Nephron (organoid): ENCODE measurements around the gene GNAT2.

Experiments used
- H3K27ac Mint-ChIP-seq, 3 experiments: 2 replicates each; pipeline ENCODE4 v1.8.0; 2020; ENCODE audit warnings: mixed read lengths in 3 of 3, mild to moderate bottlenecking in 2 of 3, moderate library complexity in 1 of 3
- H3K27me3 Mint-ChIP-seq: 2 replicates; pipeline ENCODE4 v1.8.0; 2021; ENCODE audit warnings: low read depth, mild to moderate bottlenecking, moderate library complexity, mixed read lengths
- H3K36me3 Mint-ChIP-seq: 2 replicates; pipeline ENCODE4 v1.8.0; 2020; ENCODE audit warnings: low read depth, mixed read lengths
- H3K4me1 Mint-ChIP-seq: 2 replicates; pipeline ENCODE4 v1.8.0; 2020; ENCODE audit warnings: mixed read lengths
- H3K4me3 Mint-ChIP-seq, 3 experiments: 2 replicates each; pipeline ENCODE4 v1.8.0; 2020; ENCODE audit warnings: mild to moderate bottlenecking in 3 of 3, mixed read lengths in 3 of 3, moderate library complexity in 2 of 3
- H3K9me3 Mint-ChIP-seq: 2 replicates; pipeline ENCODE4 v1.8.0; 2020; ENCODE audit warnings: mixed read lengths
- TF ChIP-seq, protein P1 (sequence below), 3 experiments: fragments of 200-600 bp; sonication (generic); IDR thresholded peaks; one replicate each; pipeline ENCODE4 v1.5.0; 2021; ENCODE audit warnings: antibody characterized with exemption in 3 of 3; ENCODE audit not compliant: unreplicated experiment in 3 of 3

Gene GNAT2

DNA sequence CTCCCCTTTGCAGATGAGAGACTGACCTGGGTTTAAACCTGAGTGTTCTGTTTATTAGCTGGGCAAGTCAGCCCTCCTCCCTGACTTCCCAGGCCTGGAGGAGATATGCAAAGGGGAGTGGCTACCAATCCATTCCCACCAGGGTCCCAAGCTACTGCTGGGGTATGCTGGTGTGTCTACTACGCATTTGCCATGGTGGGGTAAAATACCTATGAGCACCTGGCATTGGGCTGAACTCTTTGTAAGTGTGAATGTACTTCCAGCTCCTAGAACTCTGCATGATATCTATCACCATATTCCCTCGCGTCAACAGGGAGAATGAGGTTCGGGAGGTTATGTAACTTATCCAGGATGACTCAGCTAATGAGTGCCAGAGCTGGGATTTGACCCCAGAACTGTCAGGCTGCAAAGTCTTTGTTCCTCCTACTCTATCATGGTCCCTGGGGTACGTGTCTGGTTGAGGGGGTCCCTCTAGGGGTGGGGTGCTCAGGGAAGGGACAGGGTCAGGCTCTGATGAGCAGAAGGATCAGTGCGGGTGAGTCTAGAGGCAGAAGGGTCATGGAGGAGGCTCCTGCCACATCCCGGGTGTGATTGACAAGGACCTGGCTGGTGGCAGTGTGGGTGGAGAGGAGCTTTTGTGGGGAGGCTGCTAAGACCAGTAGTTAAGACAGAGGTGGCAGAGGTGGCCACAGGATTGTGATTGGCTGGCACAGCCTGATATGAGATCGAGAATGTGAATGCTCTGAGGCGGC lies 17.0 kb upstream of the GNAT2 start:
- Mint-ChIP-seq H3K27me3 (peaks cover 4% of the 10 kb centered on the region), H3K36me3 (peaks cover 9% of the 10 kb centered on the region), H3K9me3 (no peaks in the 10 kb centered on the region), H3K4me1 (peaks cover 47% of the 10 kb centered on the region), H3K27ac (peak overlapping the region; percentile 14 to 65 (median 40)), H3K4me3 (no peak overlapping the region)
- TF ChIP-seq, protein P1, sequence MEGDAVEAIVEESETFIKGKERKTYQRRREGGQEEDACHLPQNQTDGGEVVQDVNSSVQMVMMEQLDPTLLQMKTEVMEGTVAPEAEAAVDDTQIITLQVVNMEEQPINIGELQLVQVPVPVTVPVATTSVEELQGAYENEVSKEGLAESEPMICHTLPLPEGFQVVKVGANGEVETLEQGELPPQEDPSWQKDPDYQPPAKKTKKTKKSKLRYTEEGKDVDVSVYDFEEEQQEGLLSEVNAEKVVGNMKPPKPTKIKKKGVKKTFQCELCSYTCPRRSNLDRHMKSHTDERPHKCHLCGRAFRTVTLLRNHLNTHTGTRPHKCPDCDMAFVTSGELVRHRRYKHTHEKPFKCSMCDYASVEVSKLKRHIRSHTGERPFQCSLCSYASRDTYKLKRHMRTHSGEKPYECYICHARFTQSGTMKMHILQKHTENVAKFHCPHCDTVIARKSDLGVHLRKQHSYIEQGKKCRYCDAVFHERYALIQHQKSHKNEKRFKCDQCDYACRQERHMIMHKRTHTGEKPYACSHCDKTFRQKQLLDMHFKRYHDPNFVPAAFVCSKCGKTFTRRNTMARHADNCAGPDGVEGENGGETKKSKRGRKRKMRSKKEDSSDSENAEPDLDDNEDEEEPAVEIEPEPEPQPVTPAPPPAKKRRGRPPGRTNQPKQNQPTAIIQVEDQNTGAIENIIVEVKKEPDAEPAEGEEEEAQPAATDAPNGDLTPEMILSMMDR (IDR thresholded peaks at IDR 0.05; ENCODE audit: unreplicated experiment in 3 of 3) = no peak

DNA sequence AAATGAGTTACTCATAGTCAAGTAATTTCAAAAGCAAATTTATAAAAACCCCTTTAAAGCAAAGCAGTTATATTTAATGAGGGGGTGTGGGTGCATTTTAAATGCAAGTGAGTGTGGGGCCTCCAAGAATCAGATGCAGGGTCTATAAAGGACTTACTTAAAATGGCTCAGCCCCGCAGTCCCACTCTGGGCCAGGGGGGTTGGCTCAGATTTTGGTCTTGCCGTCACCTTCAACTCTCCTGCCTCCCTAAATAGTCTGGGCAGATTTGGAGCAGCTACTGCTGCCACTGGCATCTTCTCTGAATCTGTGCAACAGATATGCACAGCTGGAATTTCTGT lies 16.4 kb upstream of the GNAT2 start:
- H3K9me3 Mint-ChIP-seq = no peaks in the 10 kb centered on the region
- H3K27ac Mint-ChIP-seq = peak overlapping the region; percentile 14 to 65 (median 40)
- peaks cover 52% of the 10 kb centered on the region for H3K4me1 Mint-ChIP-seq
- TF ChIP-seq, protein P1 (IDR thresholded peaks at IDR 0.05; ENCODE audit: unreplicated experiment in 3 of 3) = no peak
- no peak overlapping the region for H3K4me3 Mint-ChIP-seq
- peaks cover 14% of the 10 kb centered on the region for H3K36me3 Mint-ChIP-seq
- peaks cover 4% of the 10 kb centered on the region for H3K27me3 Mint-ChIP-seq

DNA sequence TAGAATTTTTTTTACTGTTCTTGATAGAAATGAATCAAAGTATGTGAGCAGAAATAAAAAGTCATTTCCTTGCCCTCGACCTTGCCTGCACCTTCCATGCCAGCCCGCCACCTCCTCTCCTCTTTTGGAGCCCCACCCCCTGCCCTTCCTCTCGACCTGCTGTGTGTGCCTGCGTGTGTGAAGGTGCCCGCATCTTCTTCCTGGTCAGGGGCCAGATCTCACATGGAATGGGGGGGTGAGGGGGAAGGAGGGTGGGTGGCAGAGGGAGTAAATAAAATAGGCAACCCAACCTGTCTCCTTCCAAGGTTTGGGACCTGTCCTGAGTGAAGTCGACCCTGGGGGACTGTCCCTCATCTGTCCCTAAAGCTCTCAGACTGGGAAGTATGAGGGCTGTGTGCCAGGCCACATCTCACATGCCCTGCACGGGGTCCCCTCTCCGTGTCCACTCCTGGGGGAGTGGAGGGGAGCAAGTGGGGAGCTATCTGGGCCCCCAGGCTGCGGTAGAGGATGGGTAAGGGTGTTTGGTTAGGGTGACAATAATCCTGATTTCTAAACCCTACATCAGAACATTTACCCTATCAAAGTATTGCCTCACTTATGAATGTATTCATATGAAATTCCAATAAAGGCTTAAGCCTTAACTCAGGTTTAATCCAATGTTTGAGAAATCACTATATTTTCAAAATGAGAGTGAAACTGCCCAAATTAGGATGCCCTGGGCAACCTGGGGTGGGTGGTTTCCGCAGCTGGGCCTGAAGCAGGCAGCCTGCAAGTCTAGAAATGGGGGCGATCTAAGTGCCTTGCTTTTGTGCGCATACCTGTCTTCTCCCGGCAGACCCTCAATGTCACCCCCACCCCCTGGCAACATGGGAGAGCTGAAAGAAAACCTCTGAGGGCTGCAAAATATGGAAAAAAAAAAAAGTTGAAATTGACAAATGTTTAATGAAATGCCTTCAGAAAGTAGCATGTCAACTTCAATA lies 15.6 kb upstream of the GNAT2 start:
- Mint-ChIP-seq H3K4me1 (peaks cover 52% of the 10 kb centered on the region), H3K27ac (peak overlapping the region in 2 of 3 experiments; percentile 40 to 54), H3K9me3 (no peaks in the 10 kb centered on the region), H3K36me3 (peaks cover 16% of the 10 kb centered on the region), H3K4me3 (no peak overlapping the region), H3K27me3 (peaks cover 4% of the 10 kb centered on the region)
- TF ChIP-seq, protein P1 (IDR thresholded peaks at IDR 0.05; ENCODE audit: unreplicated experiment in 3 of 3) = no peak

DNA sequence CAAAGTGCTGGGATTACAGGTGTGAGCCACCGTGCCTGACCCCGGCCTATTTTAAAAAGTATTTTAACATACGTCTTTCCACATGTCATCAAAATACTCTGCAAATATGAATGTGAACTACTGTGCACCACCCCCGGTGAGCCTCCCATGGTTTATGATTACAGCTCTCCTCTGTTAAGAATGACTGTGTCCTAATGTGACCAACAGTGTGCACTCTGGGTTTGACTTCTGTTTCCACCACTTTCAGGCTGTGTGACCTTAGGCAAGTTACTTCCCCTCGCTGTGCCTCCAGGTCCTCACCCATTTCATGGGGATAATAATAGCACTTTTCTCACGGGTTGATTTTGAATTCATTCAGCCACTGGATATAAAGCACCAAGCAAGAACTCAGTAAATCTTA lies 14.9 kb upstream of the GNAT2 start:
- H3K4me3 Mint-ChIP-seq = no peak overlapping the region
- TF ChIP-seq, protein P1 (IDR thresholded peaks at IDR 0.05; ENCODE audit: unreplicated experiment in 3 of 3) = no peak
- peaks cover 4% of the 10 kb centered on the region for H3K27me3 Mint-ChIP-seq
- H3K36me3 Mint-ChIP-seq = peaks cover 23% of the 10 kb centered on the region
- H3K4me1 Mint-ChIP-seq = peaks cover 52% of the 10 kb centered on the region
- H3K9me3 Mint-ChIP-seq = no peaks in the 10 kb centered on the region
- H3K27ac Mint-ChIP-seq = peak overlapping the region in 2 of 3 experiments; percentile 31 to 54

DNA sequence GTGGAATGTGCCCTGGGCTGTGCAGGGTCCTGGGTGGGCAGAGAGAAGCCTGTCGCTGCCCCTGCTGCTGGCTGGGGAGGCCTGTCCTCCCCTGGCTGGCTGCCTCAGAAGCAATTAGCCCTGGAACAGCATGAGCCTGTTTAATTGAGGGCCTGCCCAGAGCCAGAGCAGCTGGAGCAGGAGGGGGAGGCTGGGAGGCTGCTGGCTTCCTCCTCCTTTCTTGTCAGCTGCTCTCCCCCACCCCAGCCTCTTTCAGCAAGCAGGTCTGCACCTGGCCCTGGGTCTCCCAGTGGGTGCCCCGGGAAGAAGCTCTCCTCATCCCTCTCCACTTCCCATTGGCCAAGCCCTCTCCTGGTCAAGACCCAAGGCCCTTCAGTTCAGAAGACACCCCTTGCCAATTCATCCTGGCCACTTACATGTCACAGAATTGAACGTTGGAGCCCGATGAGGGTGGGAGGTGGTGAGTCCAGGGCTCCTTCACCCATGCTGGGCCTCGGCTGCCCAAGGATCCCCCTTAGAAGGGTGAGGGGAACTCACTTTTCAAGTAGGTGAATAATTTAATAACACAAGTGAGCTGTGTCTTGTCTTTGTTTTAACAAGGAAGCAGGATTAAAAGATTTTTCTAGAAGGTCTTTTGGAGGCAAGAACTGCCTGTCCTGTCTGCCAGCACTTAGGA lies 13.4 kb upstream of the GNAT2 start:
- Mint-ChIP-seq H3K36me3 (peaks cover 36% of the 10 kb centered on the region), H3K27ac (peak overlapping the region; percentile 63 to 83 (median 81)), H3K9me3 (no peaks in the 10 kb centered on the region), H3K4me1 (peaks cover 46% of the 10 kb centered on the region), H3K27me3 (no peaks in the 10 kb centered on the region), H3K4me3 (no peak overlapping the region)
- TF ChIP-seq, protein P1 (IDR thresholded peaks at IDR 0.05; ENCODE audit: unreplicated experiment in 3 of 3) = no peak
